HepG2 (cell line): ENCODE data around the gene DTNB. TPM values are rescaled to one million over a fixed set of nuclear protein-coding genes. Genes with fewer than 3 reads are reported as not detected.
A peak's percentile ranks its signal among the peaks of the same experiment; 100 is the strongest.

Experiments
- ATAC-seq: fragments of 200-7000 bp; cut with Tn5 transposase; 3 replicates; pipeline ENCODE4 v1.9.1; 2020; ENCODE audit warnings: mild to moderate bottlenecking, moderate library complexity
- BruUV-seq: library from RNA; stranded (reverse); fragments of 400-500 nt; replicated peaks from 2 replicates; lab custom pipeline; 2021; lab: Mats Ljungman, UMichigan
- CTCF ChIA-PET: fragments of 300-600 bp; formaldehyde crosslinking; extraction: SDS; loops from one replicate; lab custom pipeline; 2021; ENCODE audit warnings: low total read pairs, inconsistent platforms, low intra/inter-chr PET ratio; lab: Yijun Ruan, JAX
- POLR2A ChIA-PET: fragments of 350-600 bp; sonication (Branson Sonifier 250); formaldehyde crosslinking; loops from one replicate; lab custom pipeline; 2020; ENCODE audit warnings: antibody characterized with exemption, inconsistent platforms; lab: Yijun Ruan, JAX
- DNase-seq: peaks from one replicate; pipeline ENCODE4 v3.0.0-alpha.2; 2015; ENCODE audit warnings: low spot score
- FAIRE-seq: peaks from 3 replicates; lab custom pipeline; 2011; peaks lifted over from hg19 to GRCh38; lab: Jason Lieb, UNC
- H2AFZ ChIP-seq: one replicate; pipeline ENCODE4 v1.6.1; 2011; ENCODE audit warnings: low read length, inconsistent platforms
- H3K27ac ChIP-seq: fragments of 300-600 bp; 3 replicates; pipeline ENCODE4 v1.8.0; 2011; ENCODE audit warnings: mixed run types, mild to moderate bottlenecking, mixed read lengths, low read length, inconsistent platforms; ENCODE audit not compliant: insufficient read depth; ENCODE audit errors: extremely low read length
- H3K27me3 ChIP-seq, 2 experiments: fragments of 200-600 bp in 1 of 2; 2 replicates in 1 of 2; 3 replicates in 1 of 2; pipeline versions ENCODE4 v1.6.0 to v1.8.0; 2011; ENCODE audit warnings: low read length in 2 of 2, mild to moderate bottlenecking in 2 of 2, moderate library complexity in 2 of 2, inconsistent platforms in 1 of 2; ENCODE audit not compliant: insufficient read depth in 2 of 2, control insufficient read depth in 1 of 2
- H3K36me3 ChIP-seq, 2 experiments: fragments of 200-600 bp in 1 of 2; replicated peaks in 1 of 2; 2 replicates in 1 of 2; 3 replicates in 1 of 2; pipeline versions ENCODE4 v1.5.1 to v1.8.0; 2011; ENCODE audit warnings: low read length in 2 of 2, inconsistent platforms in 1 of 2; ENCODE audit not compliant: insufficient read depth in 2 of 2, control insufficient read depth in 1 of 2
- H3K4me1 ChIP-seq: 2 replicates; pipeline ENCODE4 v1.5.1; 2012; ENCODE audit warnings: low read length, inconsistent platforms; ENCODE audit not compliant: insufficient read depth
- H3K4me2 ChIP-seq: 2 replicates; pipeline ENCODE4 v1.6.0; 2011; ENCODE audit warnings: low read depth, low read length, inconsistent platforms
- H3K4me3 ChIP-seq, 3 experiments: fragments of 200-600 bp in 1 of 3; sonication (generic), shearing (Covaris generic) in 1 of 3; replicated peaks in 1 of 3; 2 replicates each; pipeline ENCODE4 v1.5.1; 2011 to 2016; ENCODE audit warnings: low read length in 3 of 3, inconsistent platforms in 2 of 3, low read depth in 2 of 3, mild to moderate bottlenecking in 2 of 3, control low read depth in 1 of 3, mixed read lengths in 1 of 3; ENCODE audit not compliant: insufficient read depth in 1 of 3
- H3K79me2 ChIP-seq: one replicate; pipeline ENCODE4 v1.6.1; 2011; ENCODE audit warnings: low read length, inconsistent platforms; ENCODE audit not compliant: insufficient read depth
- H3K9ac ChIP-seq: 2 replicates; pipeline ENCODE4 v1.6.0; 2011; ENCODE audit warnings: mild to moderate bottlenecking, low read depth, low read length, inconsistent platforms; ENCODE audit not compliant: insufficient read depth
- H3K9me3 ChIP-seq: 2 replicates; pipeline ENCODE4 v1.5.1; 2012; ENCODE audit warnings: mild to moderate bottlenecking, low read length
- H4K20me1 ChIP-seq: 2 replicates; pipeline ENCODE4 v1.6.0; 2011; ENCODE audit warnings: inconsistent platforms, mild to moderate bottlenecking, low read length, moderate library complexity; ENCODE audit not compliant: insufficient read depth
- AGO2 ChIP-seq: fragments of 200-400 bp; formaldehyde crosslinking; optimal IDR thresholded peaks from 2 replicates; pipeline ENCODE3; 2017; ENCODE audit warnings: mild to moderate bottlenecking, low read depth, low read length, moderate library complexity
- CENPBD1 ChIP-seq: sonication (generic); formaldehyde crosslinking; IDR thresholded peaks from 2 replicates; pipeline ENCODE4 v1.8.0; 2022; ENCODE audit warnings: missing genetic modification reagents, low read depth, mild to moderate bottlenecking, borderline replicate concordance
- FOXP1 ChIP-seq, 2 experiments: fragments of 450-650 bp in 1 of 2; IDR thresholded peaks; 2 replicates each; pipeline ENCODE4 v1.6.1; 2017 to 2018; ENCODE audit warnings: antibody characterized with exemption in 1 of 2
- HCFC1 ChIP-seq: fragments of 150-350 bp; IDR thresholded peaks from 2 replicates; pipeline ENCODE4 v1.6.1; 2014; ENCODE audit warnings: low read depth, low read length
- HOXA5 ChIP-seq: sonication (generic); formaldehyde crosslinking; IDR thresholded peaks from 2 replicates; pipeline ENCODE4 v1.4.0; 2020; ENCODE audit warnings: missing genetic modification reagents
- KDM2A ChIP-seq: sonication (generic); formaldehyde crosslinking; IDR thresholded peaks from 2 replicates; pipeline ENCODE4 v1.4.0; 2020; ENCODE audit warnings: low read depth, missing genetic modification reagents, borderline replicate concordance
- KDM4B ChIP-seq: sonication (generic); formaldehyde crosslinking; IDR thresholded peaks from 2 replicates; pipeline ENCODE4 v1.4.0; 2020; ENCODE audit warnings: missing genetic modification reagents
- NFATC3 ChIP-seq: sonication (generic); formaldehyde crosslinking; IDR thresholded peaks from 2 replicates; pipeline ENCODE4 v1.5.1; 2020; ENCODE audit warnings: mild to moderate bottlenecking, missing genetic modification reagents
- PAX8 ChIP-seq: sonication (generic); formaldehyde crosslinking; IDR thresholded peaks from 2 replicates; pipeline ENCODE4 v1.8.0; 2022; ENCODE audit warnings: mild to moderate bottlenecking, missing genetic modification reagents, borderline replicate concordance
- POLR2AphosphoS5 ChIP-seq: IDR thresholded peaks from 2 replicates; pipeline ENCODE4 v1.6.1; 2012; ENCODE audit warnings: low read depth, low read length
- RXRA ChIP-seq: sonication (generic); formaldehyde crosslinking; IDR thresholded peaks from 2 replicates; pipeline ENCODE4 v1.5.1; 2020; ENCODE audit warnings: missing genetic modification reagents
- TBL1XR1 ChIP-seq: fragments of 150-350 bp; IDR thresholded peaks from 2 replicates; pipeline ENCODE4 v1.6.1; 2014; ENCODE audit warnings: borderline replicate concordance, low read length; ENCODE audit not compliant: partially characterized antibody
- ZNF24 ChIP-seq: fragments of 450-650 bp; IDR thresholded peaks from 2 replicates; pipeline ENCODE4 v1.6.1; 2017; ENCODE audit warnings: antibody characterized with exemption, mild to moderate bottlenecking
- ZNF343 ChIP-seq: sonication (generic); formaldehyde crosslinking; IDR thresholded peaks from 2 replicates; pipeline ENCODE4 v1.4.0; 2020; ENCODE audit warnings: mild to moderate bottlenecking, missing genetic modification reagents
- ZNF552 ChIP-seq: sonication (generic); formaldehyde crosslinking; IDR thresholded peaks from 2 replicates; pipeline ENCODE4 v1.9.0; 2022; ENCODE audit warnings: missing genetic modification reagents, mild to moderate bottlenecking, borderline replicate concordance
- ZNF607 ChIP-seq: sonication (generic); formaldehyde crosslinking; IDR thresholded peaks from 2 replicates; pipeline ENCODE4 v1.5.1; 2020; ENCODE audit warnings: missing genetic modification reagents, mild to moderate bottlenecking, borderline replicate concordance
- ZNF691 ChIP-seq: sonication (generic); formaldehyde crosslinking; IDR thresholded peaks from 2 replicates; pipeline ENCODE4 v1.4.0; 2020; ENCODE audit warnings: missing genetic modification reagents, low read depth, mild to moderate bottlenecking, borderline replicate concordance
- ZNF790 ChIP-seq: sonication (generic); formaldehyde crosslinking; IDR thresholded peaks from 2 replicates; pipeline ENCODE4 v1.8.0; 2022; ENCODE audit warnings: missing genetic modification reagents, mild to moderate bottlenecking, borderline replicate concordance
- WGBS: methylation state at CpG from one replicate; pipeline ENCODE4 v1.1.6; 2017; ENCODE audit warnings: low lambda C conversion rate; 5-methylcytosine and 5-hydroxymethylcytosine counted together
- in situ Hi-C: cut with HindIII; loops from 2 replicates; pipeline ENCODE4 v1.10.0; 2017; ENCODE audit warnings: low pct_unique_long_range_greater_than_20kb; ENCODE audit not compliant: extremely low pct_ligation_motif_present
- intact Hi-C: fragments of 100-400 bp; cut with micrococcal nuclease; formaldehyde crosslinking; loops from one replicate; pipeline ENCODE4 v1.10.0; 2022; ENCODE audit not compliant: unreplicated experiment
- polyA plus RNA-seq, 8 experiments: library from polyadenylated mRNA; depleted of rRNA in 3 of 8; stranded (reverse) in 7 of 8; unstranded in 1 of 8; fragments of >200 nt; fragmentation: Illumina TruSeq in 4 of 8; extraction: Trizol in 4 of 8; gene quantifications; 2 replicates each; pipeline versions ENCODE4 v1.2.1 to v1.2.3, GENCODE V29; 2011 to 2016; ENCODE audit warnings: low read depth in 4 of 8, missing spikeins in 1 of 8, mixed read lengths in 1 of 8; ENCODE audit not compliant: insufficient read depth in 1 of 8
- total RNA-seq, 5 experiments: library from RNA; depleted of rRNA; stranded (reverse); fragments of >200 nt; fragmentation: Illumina TruSeq; extraction: Trizol; gene quantifications; 2 replicates each; pipeline ENCODE4 v1.2.3, GENCODE V29; 2016; ENCODE audit warnings: low read depth in 1 of 5
- TF ChIP-seq, protein P1 (sequence below): sonication (generic); IDR thresholded peaks from 2 replicates; pipeline ENCODE4 v1.6.1; 2016; ENCODE audit warnings: low read depth, borderline replicate concordance

The DTNB gene
- total and polyA plus RNA-seq, 2 of the 13 experiments (the other 11 are each of a cell fraction or from before 2014, with no cell fraction given), result 14.4 to 23.9 TPM

- Histone ChIP-seq H3K27me3 (peaks cover 0 to 23% of the 10 kb centered on the region in 2 experiments; a peak in 2 of 5 replicates), H3K27ac (no peak overlapping the region), H4K20me1 (no peaks in the 10 kb centered on the region; the same call in 1 of the 2 replicates), H3K79me2 (no peaks in the 10 kb centered on the region), H3K9me3 (no peaks in the 10 kb centered on the region), H3K9ac (no peak overlapping the region), H3K4me1 (peaks cover 32% of the 10 kb centered on the region), H3K4me2 (no peak overlapping the region), H3K4me3 (no peak overlapping the region), H2AFZ (no peak overlapping the region), H3K36me3 (no peaks in the 10 kb centered on the region)
- ATAC-seq (no peak), FAIRE-seq (no peak), DNase-seq (no peak)
- TF ChIP-seq KDM4B (CRISPR knock-in tag), result no peak
- peak; percentile 52 for TF ChIP-seq AGO2
- WGBS, result 27% methylated on average over 2 of the region's 6 CpGs
- in situ Hi-C loops (no loop called here), intact Hi-C loops (no loop called here)
- BruUV-seq, result no TSS peak
- POLR2A ChIA-PET, result interaction anchor here (0.8 kb wide), 1 partner anchor 21 kb away, joined by 4 read pairs; no protein-coding TSS in a partner anchor
- CTCF ChIA-PET, result no interaction called here
Measured at GRCh38 chr2:25335971-25336370, 337.4 kb downstream of the DTNB start.

DNA sequence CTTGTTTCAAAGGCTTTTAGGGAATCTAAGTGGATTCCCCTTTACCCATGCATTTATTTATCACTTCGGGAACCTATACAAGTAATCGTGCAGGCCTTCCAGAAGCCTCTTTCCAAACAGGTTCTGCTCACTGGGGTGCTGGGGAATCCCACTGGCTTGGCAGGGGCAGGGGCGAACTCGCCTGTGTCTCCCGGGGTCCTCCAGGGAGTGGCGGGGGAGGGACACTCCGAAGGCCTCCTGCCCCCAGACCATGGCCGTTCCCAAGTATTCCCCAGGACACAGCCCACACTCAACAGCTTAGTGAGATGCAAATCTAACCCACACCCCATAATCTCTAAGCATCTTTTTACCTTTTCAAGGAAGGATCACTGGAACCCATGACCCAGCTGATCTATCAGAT lies 338.2 kb downstream of the DTNB start:
- Histone ChIP-seq H3K9ac (no peak overlapping the region), H3K27me3 (peaks cover 0 to 21% of the 10 kb centered on the region in 2 experiments; a peak in 2 of 5 replicates), H3K4me2 (no peak overlapping the region), H3K4me3 (no peak overlapping the region), H3K79me2 (no peaks in the 10 kb centered on the region), H3K4me1 (peaks cover 28% of the 10 kb centered on the region), H3K27ac (no peak overlapping the region), H3K36me3 (no peaks in the 10 kb centered on the region), H2AFZ (no peak overlapping the region), H4K20me1 (no peaks in the 10 kb centered on the region; the same call in 1 of the 2 replicates), H3K9me3 (no peaks in the 10 kb centered on the region)
- CTCF ChIA-PET, result no interaction called here
- no TSS peak for BruUV-seq
- no peak for FAIRE-seq
- POLR2A ChIA-PET, result no interaction called here
- 80% methylated on average over 8 of the region's 8 CpGs for WGBS
- intact Hi-C loops (no loop called here), in situ Hi-C loops (no loop called here)
- DNase-seq, result no peak
- ATAC-seq, result no peak
- no peak for TF ChIP-seq NFATC3 (CRISPR knock-in tag)
- TF ChIP-seq ZNF691 (CRISPR knock-in tag), result no peak
- no peak for TF ChIP-seq ZNF790
- no peak for TF ChIP-seq RXRA (CRISPR knock-in tag)
- TF ChIP-seq, protein P1, sequence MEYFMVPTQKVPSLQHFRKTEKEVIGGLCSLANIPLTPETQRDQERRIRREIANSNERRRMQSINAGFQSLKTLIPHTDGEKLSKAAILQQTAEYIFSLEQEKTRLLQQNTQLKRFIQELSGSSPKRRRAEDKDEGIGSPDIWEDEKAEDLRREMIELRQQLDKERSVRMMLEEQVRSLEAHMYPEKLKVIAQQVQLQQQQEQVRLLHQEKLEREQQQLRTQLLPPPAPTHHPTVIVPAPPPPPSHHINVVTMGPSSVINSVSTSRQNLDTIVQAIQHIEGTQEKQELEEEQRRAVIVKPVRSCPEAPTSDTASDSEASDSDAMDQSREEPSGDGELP, result no peak
- TF ChIP-seq FOXP1 (IDR thresholded peaks at IDR 0.05), result no peak
- no peak for TF ChIP-seq FOXP1 (CRISPR knock-in tag; IDR thresholded peaks at IDR 0.05)
- no peak for TF ChIP-seq HCFC1
- no peak for TF ChIP-seq CENPBD1 (CRISPR knock-in tag)
- no peak for TF ChIP-seq ZNF24
- no peak for TF ChIP-seq KDM2A (CRISPR knock-in tag)
- no peak for TF ChIP-seq ZNF552 (CRISPR knock-in tag)
- no peak for TF ChIP-seq PAX8 (CRISPR knock-in tag)
- no peak for TF ChIP-seq TBL1XR1
- TF ChIP-seq HOXA5 (CRISPR knock-in tag), result no peak
- no peak for TF ChIP-seq ZNF343 (CRISPR knock-in tag)
- no peak for TF ChIP-seq ZNF607 (CRISPR knock-in tag)
- TF ChIP-seq POLR2AphosphoS5, result no peak
